Trophoblast cell (in vitro differentiated cells and primary cell): ENCODE data around the gene ZSCAN32.

Source experiments
- DNase-seq, 2 donors: peaks; one replicate each; pipeline ENCODE4 v3.0.0-alpha.2; 2016
- H2AFZ ChIP-seq: 2 replicates; pipeline ENCODE4 v1.6.1; 2013; ENCODE audit warnings: low read length, moderate library complexity, mild to moderate bottlenecking; ENCODE audit not compliant: insufficient read depth, poor library complexity
- H2AK5ac ChIP-seq: 2 replicates; pipeline ENCODE4 v1.6.1; 2013; ENCODE audit warnings: mild to moderate bottlenecking, low read length
- H2BK120ac ChIP-seq: 2 replicates; pipeline ENCODE4 v1.6.1; 2013; ENCODE audit warnings: low read length, mild to moderate bottlenecking, moderate library complexity; ENCODE audit not compliant: insufficient read depth, poor library complexity
- H2BK12ac ChIP-seq: 2 replicates; pipeline ENCODE4 v1.6.1; 2013; ENCODE audit warnings: mild to moderate bottlenecking, low read length, moderate library complexity
- H2BK5ac ChIP-seq: 2 replicates; pipeline ENCODE4 v1.6.1; 2013; ENCODE audit warnings: low read length, low read depth, moderate library complexity, mild to moderate bottlenecking; ENCODE audit not compliant: poor library complexity
- H3K14ac ChIP-seq: 2 replicates; pipeline ENCODE4 v1.6.1; 2013; ENCODE audit warnings: mild to moderate bottlenecking, low read length
- H3K18ac ChIP-seq: 2 replicates; pipeline ENCODE4 v1.6.1; 2013; ENCODE audit warnings: mild to moderate bottlenecking, low read length
- H3K23ac ChIP-seq: 2 replicates; pipeline ENCODE4 v1.6.1; 2013; ENCODE audit warnings: low read length
- H3K27ac ChIP-seq: 2 replicates; pipeline ENCODE4 v1.5.1; 2013; ENCODE audit warnings: low read depth, mild to moderate bottlenecking, inconsistent platforms, low read length, moderate library complexity
- H3K27me3 ChIP-seq: 2 replicates; pipeline ENCODE4 v1.6.1; 2013; ENCODE audit warnings: inconsistent platforms, mild to moderate bottlenecking, low read length, moderate library complexity; ENCODE audit not compliant: insufficient read depth
- H3K36me3 ChIP-seq, 2 experiments: 1 replicate in 1 of 2; 2 replicates in 1 of 2; pipeline ENCODE4 v1.6.1; 2013; ENCODE audit warnings: low read length in 2 of 2, mild to moderate bottlenecking in 2 of 2, moderate library complexity in 1 of 2; ENCODE audit not compliant: insufficient read depth in 2 of 2, control insufficient read depth in 1 of 2
- H3K4ac ChIP-seq: 2 replicates; pipeline ENCODE4 v1.6.1; 2013; ENCODE audit warnings: low read depth, mild to moderate bottlenecking, low read length, moderate library complexity
- H3K4me1 ChIP-seq, 2 experiments: 1 replicate in 1 of 2; 2 replicates in 1 of 2; pipeline ENCODE4 v1.6.1; 2013; ENCODE audit warnings: low read length in 2 of 2, mild to moderate bottlenecking in 2 of 2, moderate library complexity in 1 of 2; ENCODE audit not compliant: insufficient read depth in 2 of 2, control insufficient read depth in 1 of 2
- H3K4me2 ChIP-seq: 2 replicates; pipeline ENCODE4 v1.6.1; 2013; ENCODE audit warnings: inconsistent platforms, mild to moderate bottlenecking, low read length, moderate library complexity
- H3K4me3 ChIP-seq: 2 replicates; pipeline ENCODE4 v1.5.1; 2013; ENCODE audit warnings: mild to moderate bottlenecking, low read depth, low read length, inconsistent platforms
- H3K79me1 ChIP-seq: one replicate; pipeline ENCODE4 v1.6.1; 2013; ENCODE audit warnings: low read length
- H3K79me2 ChIP-seq: 2 replicates; pipeline ENCODE4 v1.6.1; 2013; ENCODE audit warnings: low read length, mild to moderate bottlenecking; ENCODE audit not compliant: control insufficient read depth, insufficient read depth, poor library complexity
- H3K9ac ChIP-seq: 2 replicates; pipeline ENCODE4 v1.6.1; 2013; ENCODE audit warnings: mild to moderate bottlenecking, low read length
- H3K9me3 ChIP-seq: 2 replicates; pipeline ENCODE4 v1.6.1; 2013; ENCODE audit warnings: low read depth, mild to moderate bottlenecking, control low read depth, inconsistent platforms, low read length; ENCODE audit not compliant: insufficient read depth
- H4K12ac ChIP-seq: 2 replicates; pipeline ENCODE4 v1.6.1; 2013; ENCODE audit warnings: low read depth, mild to moderate bottlenecking, low read length, moderate library complexity
- H4K8ac ChIP-seq: 2 replicates; pipeline ENCODE4 v1.6.1; 2013; ENCODE audit warnings: low read depth, mild to moderate bottlenecking, low read length, moderate library complexity
- H4K91ac ChIP-seq: one replicate; pipeline ENCODE4 v1.6.1; 2013; ENCODE audit warnings: low read depth, mild to moderate bottlenecking, low read length, moderate library complexity
- whole genome bisulfite sequencing: extraction: QIAGEN DNeasy Blood & Tissue Kit; methylation state at CpG from one replicate; pipeline ENCODE4 v1.1.7; 2013; ENCODE audit warnings: missing lambda C conversion rate; ENCODE audit not compliant: insufficient read length, insufficient coverage; ENCODE audit errors: extremely low coverage; 5-methylcytosine and 5-hydroxymethylcytosine counted together

The ZSCAN32 gene

DNA sequence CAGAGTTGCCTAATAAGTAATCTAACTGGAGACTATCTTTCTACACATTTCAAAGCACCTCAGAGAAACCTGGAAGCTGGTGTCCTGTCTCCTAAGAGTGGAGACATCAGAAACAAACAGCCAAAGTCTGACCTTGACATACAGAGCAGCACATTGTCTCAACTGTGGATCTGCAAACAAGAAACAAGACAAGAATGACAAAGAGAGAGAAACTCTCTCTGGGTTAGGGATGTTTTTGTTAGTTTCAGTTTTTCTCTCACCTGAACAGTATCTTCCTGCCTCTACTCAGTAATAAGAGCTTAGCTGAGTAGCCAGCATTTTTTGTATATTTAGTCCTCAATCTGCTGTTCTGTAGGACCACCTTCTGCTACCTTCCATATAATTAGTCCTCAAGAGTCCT lies 33.6 kb upstream of the ZSCAN32 start:
- Histone ChIP-seq H3K18ac (no peak overlapping the region), H3K27me3 (no peaks in the 10 kb centered on the region), H2AFZ (no peak overlapping the region), H3K79me1 (no peaks in the 10 kb centered on the region), H4K12ac (no peak overlapping the region), H2BK120ac (no peak overlapping the region), H3K4me2 (no peak overlapping the region), H4K91ac (no peak overlapping the region), H4K8ac (no peak overlapping the region), H3K79me2 (no peaks in the 10 kb centered on the region), H2BK12ac (no peak overlapping the region), H2BK5ac (no peak overlapping the region), H3K9ac (no peak overlapping the region), H3K14ac (no peak overlapping the region), H3K27ac (no peak overlapping the region), H3K36me3 (peaks cover 0 to 12% of the 10 kb centered on the region in 2 experiments), H3K4me3 (no peak overlapping the region), H3K9me3 (peaks cover 4% of the 10 kb centered on the region), H3K4me1 (no peaks in the 10 kb centered on the region), H2AK5ac (no peak overlapping the region), H3K23ac (no peak overlapping the region), H3K4ac (no peak overlapping the region)
- DNase-seq = no peak

DNA sequence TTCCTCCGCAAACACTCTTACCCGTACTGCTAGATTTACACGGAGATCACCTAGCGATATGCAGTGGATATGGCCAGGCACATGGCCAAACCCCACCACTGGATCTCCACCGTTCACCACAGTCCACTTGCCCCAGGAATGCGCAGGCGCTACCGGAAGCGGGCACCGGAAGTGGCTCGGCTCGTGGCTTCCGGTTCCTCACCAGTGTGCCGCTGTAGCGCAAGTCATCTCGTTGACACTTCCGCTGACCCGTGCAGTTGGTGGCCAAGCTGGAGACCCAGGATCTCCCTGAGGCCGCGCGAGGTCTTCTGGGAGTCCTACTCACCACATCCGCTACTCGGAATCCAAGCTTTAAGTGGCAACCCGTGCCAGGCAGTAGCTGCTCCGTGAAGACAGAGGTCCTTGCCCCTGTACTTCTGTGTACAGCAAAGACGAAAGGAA lies 31.0 kb upstream of the ZSCAN32 start:
- no peak overlapping the region for H3K9ac ChIP-seq
- H3K18ac ChIP-seq = no peak overlapping the region
- H2BK120ac ChIP-seq = no peak overlapping the region
- peaks cover 6% of the 10 kb centered on the region for H3K9me3 ChIP-seq
- no peak overlapping the region for H3K27ac ChIP-seq
- H3K4me3 ChIP-seq = no peak overlapping the region
- peaks cover 0 to 11% of the 10 kb centered on the region in 2 experiments for H3K36me3 ChIP-seq
- no peak overlapping the region for H2AK5ac ChIP-seq
- H3K4me2 ChIP-seq = no peak overlapping the region
- no peaks in the 10 kb centered on the region for H3K27me3 ChIP-seq
- no CpG with 5 or more reads among the region's 26 CpGs for WGBS
- no peak overlapping the region for H4K8ac ChIP-seq
- H3K4ac ChIP-seq = no peak overlapping the region
- no peaks in the 10 kb centered on the region for H3K79me2 ChIP-seq
- H3K23ac ChIP-seq = no peak overlapping the region
- H2BK12ac ChIP-seq = no peak overlapping the region
- H4K91ac ChIP-seq = no peak overlapping the region
- H3K79me1 ChIP-seq = no peaks in the 10 kb centered on the region
- no peak overlapping the region for H2BK5ac ChIP-seq
- H2AFZ ChIP-seq = no peak overlapping the region
- no peak overlapping the region for H4K12ac ChIP-seq
- no peak overlapping the region for H3K14ac ChIP-seq
- peak in 1 of 2 donors; percentile 54 for DNase-seq
- no peaks in the 10 kb centered on the region for H3K4me1 ChIP-seq

DNA sequence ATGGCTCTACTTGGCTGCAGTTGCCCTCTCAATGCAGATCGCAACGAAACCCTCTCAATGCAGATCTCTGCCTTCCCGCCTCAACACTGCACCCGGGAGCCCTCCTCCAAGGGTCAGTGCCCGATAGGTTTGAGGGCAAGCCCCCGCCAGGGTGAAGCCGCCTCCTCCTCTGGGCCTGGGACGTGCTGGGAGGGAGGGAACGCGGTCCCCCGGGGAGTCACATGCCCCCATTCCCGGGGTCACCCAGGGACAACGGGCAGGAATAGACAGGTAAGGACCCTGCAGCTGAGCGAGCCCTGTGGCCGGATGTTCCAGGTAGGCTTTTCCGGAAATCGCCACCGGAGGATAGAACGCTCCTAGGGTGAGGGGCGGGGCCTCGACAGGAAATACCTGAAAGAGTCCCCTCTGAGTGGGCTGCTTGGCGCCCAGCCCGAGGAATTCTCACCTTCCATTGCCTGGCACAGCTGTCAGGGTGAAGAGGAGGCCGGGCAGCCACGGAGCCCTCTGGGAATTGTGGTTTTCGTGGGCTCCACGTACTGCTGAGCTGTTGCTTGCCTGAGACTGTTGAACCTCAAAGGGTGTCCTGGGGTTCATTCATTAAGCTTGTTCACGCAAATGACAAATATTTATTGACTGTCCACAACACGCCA lies 13.1 kb upstream of the ZSCAN32 start:
- no peak overlapping the region for H4K91ac ChIP-seq
- H3K9me3 ChIP-seq = peaks cover 32% of the 10 kb centered on the region
- H3K79me2 ChIP-seq = no peaks in the 10 kb centered on the region
- H3K4me2 ChIP-seq = no peak overlapping the region
- H2AFZ ChIP-seq = no peak overlapping the region
- H3K14ac ChIP-seq = no peak overlapping the region
- no peak overlapping the region for H3K18ac ChIP-seq
- H3K27me3 ChIP-seq = no peaks in the 10 kb centered on the region
- DNase-seq = no peak
- no peaks in the 10 kb centered on the region for H3K4me1 ChIP-seq
- no peak overlapping the region for H2BK12ac ChIP-seq
- no peak overlapping the region for H2BK120ac ChIP-seq
- no CpG with 5 or more reads among the region's 29 CpGs for whole genome bisulfite sequencing
- no peak overlapping the region for H4K12ac ChIP-seq
- H3K4ac ChIP-seq = no peak overlapping the region
- no peak overlapping the region for H3K9ac ChIP-seq
- no peaks in the 10 kb centered on the region for H3K79me1 ChIP-seq
- H2AK5ac ChIP-seq = no peak overlapping the region
- H3K27ac ChIP-seq = no peak overlapping the region
- peaks cover 2% of the 10 kb centered on the region in 2 experiments for H3K36me3 ChIP-seq
- H4K8ac ChIP-seq = no peak overlapping the region
- H3K23ac ChIP-seq = no peak overlapping the region
- H3K4me3 ChIP-seq = no peak overlapping the region
- H2BK5ac ChIP-seq = no peak overlapping the region

DNA sequence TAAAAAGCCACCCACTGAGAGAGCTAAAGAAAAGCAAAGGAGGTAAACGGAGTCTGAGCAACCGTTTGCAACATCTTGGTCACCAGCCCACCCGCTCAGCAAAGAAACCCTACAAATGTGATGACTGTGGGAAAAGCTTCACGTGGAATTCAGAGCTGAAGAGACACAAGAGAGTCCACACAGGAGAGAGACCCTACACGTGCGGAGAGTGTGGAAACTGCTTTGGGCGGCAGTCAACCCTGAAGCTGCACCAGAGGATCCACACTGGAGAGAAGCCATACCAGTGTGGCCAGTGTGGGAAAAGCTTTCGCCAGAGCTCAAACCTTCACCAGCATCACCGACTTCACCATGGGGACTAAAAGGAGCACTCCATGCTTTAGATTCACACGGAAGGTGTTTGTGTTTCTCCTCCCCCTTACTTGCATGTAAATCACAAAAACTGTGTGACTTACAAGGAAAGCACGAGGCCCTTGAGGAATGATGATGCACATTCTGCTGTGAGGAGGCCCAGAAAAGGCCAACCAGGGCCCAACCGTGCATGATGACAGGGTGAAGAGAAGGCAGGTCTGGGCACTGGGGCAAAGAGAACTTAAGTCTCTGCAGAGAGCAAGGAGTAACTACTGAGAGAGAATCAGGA lies 7.9 kb upstream of the ZSCAN32 start:
- Histone ChIP-seq H3K27ac (no peak overlapping the region), H3K23ac (no peak overlapping the region), H3K9ac (no peak overlapping the region), H3K4ac (no peak overlapping the region), H2AK5ac (no peak overlapping the region), H2AFZ (no peak overlapping the region), H4K12ac (no peak overlapping the region), H3K79me1 (no peaks in the 10 kb centered on the region), H3K27me3 (no peaks in the 10 kb centered on the region), H2BK5ac (no peak overlapping the region), H4K8ac (no peak overlapping the region), H2BK12ac (no peak overlapping the region), H3K4me3 (no peak overlapping the region), H3K18ac (no peak overlapping the region), H3K36me3 (peaks cover 19 to 24% of the 10 kb centered on the region in 2 experiments), H2BK120ac (no peak overlapping the region), H3K14ac (no peak overlapping the region), H3K4me1 (peaks cover 0 to 2% of the 10 kb centered on the region in 2 experiments), H4K91ac (no peak overlapping the region), H3K9me3 (peaks cover 30% of the 10 kb centered on the region), H3K79me2 (no peaks in the 10 kb centered on the region), H3K4me2 (no peak overlapping the region)
- DNase-seq = no peak
- WGBS = no CpG with 5 or more reads among the region's 12 CpGs
